NCI-H345 treated with DMSO at 0.1 percent for 48 hours (cell line): ENCODE measurements around the gene HDAC3.
"Not testable (repeated sequence)": the region's sequence is repeated elsewhere in the genome, so short reads cannot be mapped to it uniquely, and the experiment has no call there.

Experiments
- DNase-seq: peaks from one replicate; lab custom pipeline; 2025; ENCODE audit not compliant: unreplicated experiment; lab: John Stamatoyannopoulos, UW

The HDAC3 gene

GRCh38 chr5:141636106-141636412 is 590 bp downstream of the HDAC3 start:
- no peak for DNase-seq

DNA sequence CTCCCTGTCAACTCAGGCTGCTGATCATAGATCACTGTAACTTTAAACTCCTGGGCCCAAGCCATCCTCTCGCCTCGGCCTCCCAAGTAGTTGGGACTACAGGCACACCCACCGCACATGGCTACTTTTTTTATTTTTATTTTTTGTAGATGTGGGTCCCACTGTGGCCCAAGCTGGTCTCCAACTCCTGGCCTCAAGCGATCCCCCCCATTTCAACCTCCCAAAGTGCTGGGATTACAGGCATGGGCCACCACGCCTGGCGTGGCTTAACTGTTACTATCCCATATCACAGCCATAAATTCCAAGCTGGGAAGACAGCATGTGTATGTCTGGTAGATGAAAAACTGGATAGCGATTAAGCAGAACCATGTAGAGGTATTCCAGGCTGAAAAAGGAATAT is 1.0 kb downstream of the HDAC3 start:
- DNase-seq, result no peak

DNA sequence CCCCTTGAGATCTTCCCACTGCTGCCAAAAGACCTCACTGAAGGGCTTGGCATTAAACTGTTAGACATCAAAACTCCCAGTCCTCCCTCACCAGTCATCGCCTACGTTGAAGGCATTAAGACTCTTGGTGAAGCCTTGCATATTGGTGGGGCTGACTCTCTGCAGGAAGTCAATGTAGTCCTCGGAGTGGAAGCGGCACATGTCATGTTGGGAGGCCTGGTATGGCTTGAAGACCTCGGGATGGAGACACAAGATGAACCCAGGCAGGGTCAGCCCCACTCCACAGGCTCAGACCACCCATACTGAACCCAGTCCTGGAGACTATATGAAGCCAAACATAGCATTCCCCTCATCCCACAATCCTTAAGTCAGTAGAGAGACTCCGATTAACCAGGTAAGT is 1.9 kb downstream of the HDAC3 start:
- DNase-seq, result no peak

DNA sequence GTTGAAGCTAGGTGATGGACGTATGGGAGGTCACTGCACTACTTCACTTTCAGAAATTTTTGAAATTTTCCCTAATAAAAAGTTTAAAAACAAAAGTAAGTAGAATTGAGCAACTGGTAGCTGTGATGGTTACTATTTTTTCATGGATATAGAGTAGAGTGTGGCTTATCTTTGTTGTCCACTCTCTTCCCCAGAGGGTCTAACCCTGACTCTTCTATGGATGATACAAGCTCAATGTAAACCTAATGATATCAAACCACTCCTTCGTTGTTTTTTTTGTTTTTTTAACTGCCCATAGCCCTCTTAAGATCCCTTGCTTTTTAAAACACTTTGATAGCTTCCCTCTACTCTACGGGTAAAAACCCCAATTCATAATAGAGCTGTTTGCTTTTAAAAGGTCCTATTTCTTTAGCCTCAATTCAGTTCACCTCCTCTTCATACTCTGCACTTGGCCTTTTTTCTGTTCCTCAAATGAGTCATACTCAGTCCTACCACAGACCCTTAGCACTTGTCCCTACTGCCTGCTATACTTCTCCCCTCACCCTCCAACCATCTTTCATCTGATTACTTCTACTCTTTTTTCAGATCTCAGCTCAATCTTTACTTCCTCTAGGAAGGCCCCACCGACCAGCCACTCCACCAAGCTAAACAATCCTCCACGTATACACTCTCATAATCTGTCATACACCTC is 2.6 kb downstream of the HDAC3 start:
- no peak for DNase-seq

DNA sequence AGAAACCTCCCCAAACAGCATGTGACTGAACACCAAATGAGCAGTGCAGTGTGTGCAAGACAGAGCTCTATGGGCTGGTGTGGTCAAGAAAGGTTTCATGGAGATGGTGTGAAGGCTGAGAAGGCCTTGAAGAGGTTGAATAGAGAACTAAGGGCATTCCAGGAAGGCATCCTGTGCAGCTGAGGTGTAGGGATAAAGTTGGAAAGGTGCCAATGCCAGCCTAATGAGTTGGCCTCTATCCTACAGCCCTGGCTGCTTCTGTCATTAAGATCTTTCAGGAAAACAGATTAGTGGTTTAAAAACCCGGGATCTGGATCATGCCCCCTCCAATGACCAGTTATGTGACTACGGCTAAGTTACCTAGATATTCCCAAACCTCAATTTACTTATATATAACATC is 4.0 kb downstream of the HDAC3 start:
- no peak for DNase-seq

- no peak for DNase-seq
These were observed 6.0 kb downstream of the HDAC3 start for GRCh38 chr5:141630570-141631140.

DNA sequence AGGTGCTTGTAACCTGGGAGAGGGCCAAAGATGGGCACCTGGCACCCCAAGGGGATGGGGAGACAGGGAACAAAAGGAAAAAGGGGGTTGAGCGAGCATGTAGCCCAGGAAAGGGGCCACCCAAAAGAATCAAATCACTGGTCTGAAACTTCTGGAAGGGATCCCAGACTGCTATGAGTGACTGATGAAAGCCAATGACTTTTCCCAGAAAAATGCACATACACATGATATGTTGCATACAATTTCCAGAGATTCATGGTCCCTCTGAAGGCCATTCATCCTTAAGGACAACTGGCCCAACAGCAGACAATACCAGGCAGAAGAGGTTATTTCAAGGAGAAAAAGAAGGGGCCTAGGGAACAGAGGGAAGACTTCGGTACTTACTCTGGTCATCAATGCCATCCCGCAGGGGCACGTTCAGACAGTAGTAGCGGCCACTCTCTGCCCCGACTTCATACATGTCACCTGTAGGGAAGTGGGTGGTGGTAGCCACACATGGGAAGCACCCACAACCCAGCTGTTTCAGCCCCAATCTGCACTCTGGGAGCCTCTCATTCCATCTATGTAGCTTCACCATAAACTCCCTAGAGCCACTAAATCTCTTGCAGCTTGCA is 8.4 kb downstream of the HDAC3 start:
- no peak for DNase-seq

DNA sequence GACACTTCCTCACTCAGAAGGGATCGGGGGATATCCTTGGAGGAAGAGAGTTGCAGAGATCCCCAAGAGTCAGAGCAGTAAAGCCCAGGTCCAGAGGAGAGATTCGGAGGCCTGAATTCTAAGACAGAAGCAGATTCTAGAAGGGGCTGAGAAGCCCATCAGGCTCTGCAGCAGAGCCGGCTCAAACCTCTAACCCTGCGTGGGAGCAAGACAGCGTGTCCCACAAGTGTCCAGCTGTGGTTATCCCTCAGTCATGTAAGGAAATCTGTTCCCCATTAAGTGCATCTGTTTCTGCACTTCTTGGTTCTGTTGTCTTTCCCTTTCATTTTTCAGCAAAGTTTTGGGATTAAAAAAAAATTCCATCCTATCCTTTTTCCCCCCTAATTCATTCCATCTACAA is 13.0 kb downstream of the HDAC3 start:
- no peak for DNase-seq

- no peak for DNase-seq
These were observed 13.5 kb downstream of the HDAC3 start for GRCh38 chr5:141623186-141623585.

DNA sequence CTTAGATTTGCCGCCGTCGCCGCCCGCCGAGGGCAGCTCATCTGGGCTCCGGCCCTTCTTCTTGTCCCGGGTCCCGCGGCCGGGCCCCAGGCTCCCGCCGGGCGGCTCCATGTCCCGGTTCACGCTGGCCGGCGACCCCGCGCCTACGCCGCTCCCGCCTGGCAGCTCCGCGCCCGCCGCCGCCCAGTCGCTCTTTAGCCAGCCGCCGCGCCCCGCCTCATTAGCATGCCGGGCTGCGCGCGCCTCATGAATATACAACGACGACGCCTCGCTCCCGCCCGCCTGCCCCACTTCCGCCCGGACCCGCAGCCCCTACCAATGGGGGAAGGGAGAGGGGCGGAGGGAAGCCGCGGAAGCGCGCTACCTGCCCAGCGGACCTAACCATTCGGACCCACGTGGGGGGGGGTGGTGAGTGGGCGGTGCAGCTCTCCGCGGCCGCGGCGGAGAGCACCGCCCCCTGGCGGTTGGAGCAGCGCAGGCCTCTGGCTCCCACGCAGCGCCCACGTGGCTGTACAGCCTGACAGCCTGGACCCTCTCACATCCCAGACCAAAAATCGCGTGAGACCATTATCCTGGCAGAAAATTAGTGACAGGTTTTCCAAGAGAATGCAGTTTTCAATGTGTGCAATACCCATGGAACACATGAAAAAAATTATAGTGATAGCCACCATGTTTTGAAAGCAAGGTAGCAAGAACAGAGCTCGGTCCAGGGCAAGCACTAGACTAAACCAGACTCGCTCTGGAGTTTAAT is 17.7 kb downstream of the HDAC3 start, which contains the start of gene DIAPH1:
TSS of gene DIAPH1 (minus strand) at position 197 of the 751 bp plus-strand sequence. CDS start at position 111, 86 bp downstream.
- peak; percentile 90 for DNase-seq

GRCh38 chr5:141618030-141618803 is 18.4 kb downstream of the HDAC3 start:
- DNase-seq, result peak; percentile 53

- DNase-seq, result no peak
These were observed 19.0 kb downstream of the HDAC3 start for GRCh38 chr5:141617682-141618029.

- DNase-seq, result no peak
These were observed 19.5 kb downstream of the HDAC3 start for GRCh38 chr5:141617128-141617527.

DNA sequence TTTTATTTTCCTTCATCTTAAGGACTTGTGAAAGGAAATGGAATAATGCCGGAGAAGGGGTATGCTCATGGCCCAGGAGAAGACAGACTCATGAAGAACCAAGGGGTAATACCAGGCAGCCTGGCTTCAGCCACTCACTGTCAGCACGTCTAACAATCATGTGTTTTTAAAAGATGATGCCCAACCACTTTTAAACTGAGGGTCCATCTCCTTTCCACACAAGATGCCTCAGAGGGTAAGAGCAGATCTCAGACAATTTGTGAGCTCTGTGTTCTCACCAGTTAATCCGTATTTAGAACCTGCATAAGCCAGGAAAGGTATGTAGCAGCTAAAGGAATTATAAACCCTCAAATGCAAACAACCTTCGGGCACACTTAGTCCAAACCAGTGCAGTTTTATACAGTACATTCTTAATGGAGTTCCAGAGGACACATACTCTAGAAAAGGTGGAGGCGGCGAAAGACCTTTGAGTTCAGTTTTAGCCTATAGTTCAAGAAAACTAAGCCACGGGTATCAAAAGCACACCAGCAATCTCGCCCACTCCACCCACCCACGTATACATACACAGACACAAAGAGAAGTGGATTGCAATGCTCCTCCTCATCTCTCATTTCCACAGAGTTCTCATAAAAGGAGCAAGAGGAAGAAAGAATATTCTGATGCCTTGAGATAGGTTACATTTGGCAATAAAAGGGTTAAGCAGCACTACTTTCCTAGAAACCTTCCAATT is 20.5 kb downstream of the HDAC3 start:
- no peak for DNase-seq

DNA sequence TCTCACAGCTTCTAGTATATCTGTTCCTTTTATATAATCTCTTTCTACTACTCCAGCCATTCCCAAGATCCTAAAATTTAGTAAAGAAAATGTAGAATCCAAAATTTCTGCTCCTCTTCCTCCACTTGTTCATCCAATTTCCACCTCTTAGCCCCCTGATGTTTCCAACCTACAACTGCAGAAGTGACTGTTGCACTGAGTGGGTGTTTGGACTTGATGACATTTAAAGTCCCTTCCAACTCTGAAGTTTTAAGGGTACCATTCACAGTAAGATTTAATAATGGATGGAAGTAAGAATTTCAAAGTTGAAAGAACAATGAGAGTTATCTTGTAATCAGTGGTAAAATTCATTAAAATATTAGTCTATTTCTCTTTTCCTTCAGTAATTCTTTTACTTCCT is 23.3 kb downstream of the HDAC3 start:
- DNase-seq, result no peak

DNA sequence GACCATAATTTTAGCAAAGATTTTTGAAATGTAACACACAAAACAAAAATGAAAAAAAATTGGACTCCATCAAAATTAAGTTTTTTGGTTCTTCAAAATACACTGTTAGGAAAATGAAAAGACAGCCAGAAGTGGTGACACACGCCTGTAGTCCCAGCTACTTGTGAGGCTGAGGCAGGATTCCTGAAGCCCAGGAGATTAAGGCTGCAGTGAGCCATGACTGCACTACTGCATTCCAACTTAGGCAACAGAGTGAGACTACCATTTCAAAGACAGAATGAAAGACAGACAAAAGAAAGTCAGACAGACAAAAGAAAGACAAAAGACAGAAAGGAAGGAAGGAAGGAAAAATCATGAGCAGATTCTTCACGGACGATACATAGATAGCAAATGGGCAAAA is 25.4 kb downstream of the HDAC3 start:
- DNase-seq, result no peak

DNA sequence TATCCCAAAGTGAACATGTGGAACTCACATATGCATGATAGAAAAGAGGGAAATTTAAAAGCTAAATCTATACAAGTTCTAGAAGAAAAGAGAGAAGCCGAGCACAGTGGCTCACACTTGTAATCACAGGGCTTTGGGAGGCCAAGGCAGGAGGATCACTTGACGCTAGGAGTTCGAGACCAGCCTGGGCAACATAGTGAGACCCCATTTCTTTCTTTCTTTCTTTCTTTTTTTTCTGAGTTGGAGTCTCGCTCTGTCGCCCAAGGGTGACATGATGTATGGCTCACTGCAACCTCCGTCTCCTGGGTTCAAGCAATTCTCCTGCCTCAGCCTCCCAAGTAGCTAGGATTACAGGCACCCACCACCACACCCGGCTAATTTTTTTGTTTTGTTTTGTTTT is 26.7 kb downstream of the HDAC3 start:
- not testable (repeated sequence) for DNase-seq

DNA sequence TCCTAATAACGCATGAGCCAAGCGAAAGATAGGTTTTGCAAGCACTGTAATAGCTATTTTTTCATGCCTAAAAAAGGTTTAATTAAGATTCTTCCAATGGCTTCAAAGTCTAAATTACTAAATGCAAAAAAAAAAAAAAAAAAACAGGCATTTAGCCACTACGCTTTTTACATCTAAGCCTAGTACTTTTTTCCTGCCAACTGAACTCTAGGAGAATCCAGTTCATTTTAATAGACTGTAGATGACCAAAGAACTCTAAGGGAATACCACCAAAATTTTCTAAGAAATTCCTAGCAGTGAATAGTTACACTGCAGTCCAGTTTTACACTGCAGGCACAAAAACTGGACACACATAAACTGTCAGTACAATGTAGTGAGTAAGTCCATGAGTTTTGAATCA is 27.6 kb downstream of the HDAC3 start:
- no peak for DNase-seq

- no peak for DNase-seq
These were observed 28.1 kb downstream of the HDAC3 start for GRCh38 chr5:141608557-141608956.

DNA sequence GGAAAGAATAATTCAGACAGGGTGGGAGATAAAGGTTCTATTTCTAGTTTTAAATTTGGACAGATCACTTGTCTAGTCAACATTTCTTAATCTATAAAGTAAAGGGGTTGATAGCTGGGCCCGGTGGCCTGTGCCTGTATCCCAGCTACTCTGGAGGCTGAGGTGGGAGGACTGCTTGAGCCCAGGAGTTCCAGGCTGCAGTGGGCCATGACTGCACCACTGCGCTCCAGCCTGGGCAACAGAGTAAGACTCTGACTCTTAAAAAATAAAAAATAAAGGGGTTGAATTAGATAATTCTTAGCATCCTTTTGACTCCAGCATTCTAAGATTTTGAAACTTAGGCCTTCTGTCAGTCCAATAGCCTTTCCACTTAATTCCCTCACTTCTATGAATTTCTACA is 28.6 kb downstream of the HDAC3 start:
- DNase-seq, result no peak
